NOMO-1 treated with DMSO at 0.1 percent for 48 hours (cell line): ENCODE results near the gene CORO7.
"Not testable (repeated sequence)": the region's sequence is repeated elsewhere in the genome, so short reads cannot be mapped to it uniquely, and the experiment has no call there.

Source experiments
- DNase-seq: peaks from one replicate; lab custom pipeline; 2025; ENCODE audit not compliant: unreplicated experiment; lab: John Stamatoyannopoulos, UW

The CORO7 gene

GRCh38 chr16:4403133-4403949, 13.1 kb downstream of the CORO7 start:
- no peak for DNase-seq

GRCh38 chr16:4402439-4403132, 13.8 kb downstream of the CORO7 start:
- peak; percentile 52 for DNase-seq

GRCh38 chr16:4401510-4401909, 14.9 kb downstream of the CORO7 start:
- no peak for DNase-seq

- DNase-seq: no peak
Observed at GRCh38 chr16:4401094-4401501, 15.3 kb downstream of the CORO7 start.

- DNase-seq: peak; percentile 66
Observed at GRCh38 chr16:4399001-4399730, 17.2 kb downstream of the CORO7 start.

GRCh38 chr16:4395055-4395726, 21.2 kb downstream of the CORO7 start:
- DNase-seq: no peak

GRCh38 chr16:4393850-4394249, 22.5 kb downstream of the CORO7 start:
- not testable (repeated sequence) for DNase-seq

GRCh38 chr16:4393240-4393600, 23.2 kb downstream of the CORO7 start:
- DNase-seq: no peak

GRCh38 chr16:4392382-4393239, 23.8 kb downstream of the CORO7 start:
- DNase-seq: no peak

GRCh38 chr16:4391631-4392381, 24.6 kb downstream of the CORO7 start:
- DNase-seq: no peak

- no peak for DNase-seq
Observed at GRCh38 chr16:4390266-4391260, 25.8 kb downstream of the CORO7 start.

GRCh38 chr16:4389051-4389955, 27.1 kb downstream of the CORO7 start:
- no peak for DNase-seq

GRCh38 chr16:4388271-4389021, 27.9 kb downstream of the CORO7 start:
- DNase-seq: no peak

GRCh38 chr16:4387781-4388180, 28.6 kb downstream of the CORO7 start:
- no peak for DNase-seq

GRCh38 chr16:4386951-4387565, 29.3 kb downstream of the CORO7 start:
- DNase-seq: no peak

- DNase-seq: no peak
Observed at GRCh38 chr16:4386451-4386805, 30.0 kb downstream of the CORO7 start.
